Testis (tissue), 2 donors: ENCODE measurements around the gene IQGAP3.

ENCODE experiments used
- CTCF ChIP-seq, 3 experiments: fragments of 450-650 bp in 2 of 3; fragments of 200-600 bp in 1 of 3; sonication (generic) in 1 of 3; IDR thresholded peaks; one replicate each; pipeline ENCODE4 v1.5.1; 2016 to 2019; ENCODE audit warnings: antibody characterized with exemption in 3 of 3, mild to moderate bottlenecking in 2 of 3, moderate library complexity in 1 of 3
- POLR2A ChIP-seq: fragments of 450-650 bp; IDR thresholded peaks from one replicate; pipeline ENCODE4 v1.6.1; 2017; ENCODE audit warnings: antibody characterized with exemption, mild to moderate bottlenecking, moderate library complexity

GRCh38 chr1:156601122-156601830 is 28.9 kb upstream of the IQGAP3 start, which contains the start of gene GPATCH4:
- TF ChIP-seq POLR2A (no peak), CTCF (IDR thresholded peaks at IDR 0.05) (no peak)
